GM23338 (cell line): ENCODE results near the gene C16orf74.

Experiments used
- CREB1 ChIP-seq: fragments of 250-450 bp; sonication (Bioruptor Pico); IDR thresholded peaks from 2 replicates; pipeline ENCODE4 v1.5.0; 2020; ENCODE audit warnings: low read depth, mild to moderate bottlenecking, moderate library complexity
- CTCF ChIP-seq, 2 experiments: fragments of 200-600 bp in 1 of 2; sonication (generic) in 1 of 2; conservative IDR thresholded peaks; 2 replicates each; pipeline versions ENCODE4 v1.5.1 to v1.6.1; 2016 to 2017; ENCODE audit warnings: antibody characterized with exemption in 2 of 2, low read depth in 2 of 2, mild to moderate bottlenecking in 2 of 2, moderate library complexity in 1 of 2
- EZH2 ChIP-seq: fragments of 200-600 bp; sonication (generic); IDR thresholded peaks from one replicate; pipeline ENCODE4 v1.8.0; 2017; ENCODE audit warnings: antibody characterized with exemption, mild to moderate bottlenecking, low read depth; ENCODE audit not compliant: unreplicated experiment
- EZH2phosphoT487 ChIP-seq: fragments of 200-600 bp; sonication (generic); IDR thresholded peaks from one replicate; pipeline ENCODE4 v1.8.1; 2018; ENCODE audit warnings: antibody characterized with exemption; ENCODE audit not compliant: unreplicated experiment
- JUNB ChIP-seq: IDR thresholded peaks from one replicate; pipeline ENCODE4 v1.6.1; 2016; ENCODE audit warnings: antibody characterized with exemption; ENCODE audit not compliant: unreplicated experiment
- NANOG ChIP-seq: IDR thresholded peaks from 2 replicates; pipeline ENCODE4 v1.6.1; 2016; ENCODE audit warnings: antibody characterized with exemption, borderline replicate concordance
- POLR2AphosphoS5 ChIP-seq: IDR thresholded peaks from 2 replicates; pipeline ENCODE4 v1.6.1; 2016; ENCODE audit warnings: antibody characterized with exemption, low read depth
- REST ChIP-seq: IDR thresholded peaks from one replicate; pipeline ENCODE4 v1.6.1; 2018; ENCODE audit warnings: antibody characterized with exemption; ENCODE audit not compliant: unreplicated experiment
- STAT1 ChIP-seq: IDR thresholded peaks from one replicate; pipeline ENCODE4 v1.6.1; 2016; ENCODE audit warnings: antibody characterized with exemption; ENCODE audit not compliant: unreplicated experiment
- ZNF114 ChIP-seq: fragments of 250-450 bp; sonication (Bioruptor Pico); IDR thresholded peaks from 2 replicates; pipeline ENCODE4 v1.5.0; 2020; ENCODE audit warnings: mild to moderate bottlenecking, moderate library complexity
- ZNF331 ChIP-seq: fragments of 250-450 bp; sonication (Bioruptor Pico); IDR thresholded peaks from 2 replicates; pipeline ENCODE4 v1.5.0; 2020; ENCODE audit warnings: low read depth, mild to moderate bottlenecking, moderate library complexity
- TF ChIP-seq, protein P1 (sequence below): IDR thresholded peaks from 2 replicates; pipeline ENCODE4 v1.6.1; 2016; ENCODE audit warnings: antibody characterized with exemption
- TF ChIP-seq, protein P2 (sequence below): fragments of 250-450 bp; sonication (Bioruptor Pico); IDR thresholded peaks from 2 replicates; pipeline ENCODE4 v1.5.0; 2020; ENCODE audit warnings: mild to moderate bottlenecking, moderate library complexity

DNA sequence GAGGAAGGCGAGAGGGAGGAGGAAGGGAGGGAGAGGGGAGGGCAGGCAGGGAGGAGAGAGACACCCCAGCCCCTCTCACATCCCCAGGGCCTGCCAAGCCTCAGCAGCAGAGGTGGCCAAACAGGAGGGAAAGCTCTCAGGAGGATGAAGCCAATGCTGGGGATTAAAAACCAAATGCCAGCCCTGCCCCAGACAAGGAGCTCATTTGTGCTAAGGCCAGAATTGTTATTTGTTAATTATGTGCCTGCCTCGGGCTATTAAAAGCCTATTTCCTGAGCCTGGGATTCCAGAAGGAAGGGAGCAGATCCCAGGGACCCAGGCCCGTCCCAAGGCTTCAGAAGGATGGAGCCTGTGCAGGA, 34.2 kb downstream of the C16orf74 start:
- TF ChIP-seq ZNF114 (CRISPR knock-in tag), result no peak
- no peak for TF ChIP-seq CTCF (conservative IDR thresholded peaks at IDR 0.05; ENCODE audit: low read depth in 2 of 2)
- no peak for TF ChIP-seq EZH2phosphoT487
- no peak for TF ChIP-seq EZH2
- no peak for TF ChIP-seq POLR2AphosphoS5
- TF ChIP-seq, protein P1, sequence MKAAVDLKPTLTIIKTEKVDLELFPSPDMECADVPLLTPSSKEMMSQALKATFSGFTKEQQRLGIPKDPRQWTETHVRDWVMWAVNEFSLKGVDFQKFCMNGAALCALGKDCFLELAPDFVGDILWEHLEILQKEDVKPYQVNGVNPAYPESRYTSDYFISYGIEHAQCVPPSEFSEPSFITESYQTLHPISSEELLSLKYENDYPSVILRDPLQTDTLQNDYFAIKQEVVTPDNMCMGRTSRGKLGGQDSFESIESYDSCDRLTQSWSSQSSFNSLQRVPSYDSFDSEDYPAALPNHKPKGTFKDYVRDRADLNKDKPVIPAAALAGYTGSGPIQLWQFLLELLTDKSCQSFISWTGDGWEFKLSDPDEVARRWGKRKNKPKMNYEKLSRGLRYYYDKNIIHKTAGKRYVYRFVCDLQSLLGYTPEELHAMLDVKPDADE, result no peak
- TF ChIP-seq, protein P2, sequence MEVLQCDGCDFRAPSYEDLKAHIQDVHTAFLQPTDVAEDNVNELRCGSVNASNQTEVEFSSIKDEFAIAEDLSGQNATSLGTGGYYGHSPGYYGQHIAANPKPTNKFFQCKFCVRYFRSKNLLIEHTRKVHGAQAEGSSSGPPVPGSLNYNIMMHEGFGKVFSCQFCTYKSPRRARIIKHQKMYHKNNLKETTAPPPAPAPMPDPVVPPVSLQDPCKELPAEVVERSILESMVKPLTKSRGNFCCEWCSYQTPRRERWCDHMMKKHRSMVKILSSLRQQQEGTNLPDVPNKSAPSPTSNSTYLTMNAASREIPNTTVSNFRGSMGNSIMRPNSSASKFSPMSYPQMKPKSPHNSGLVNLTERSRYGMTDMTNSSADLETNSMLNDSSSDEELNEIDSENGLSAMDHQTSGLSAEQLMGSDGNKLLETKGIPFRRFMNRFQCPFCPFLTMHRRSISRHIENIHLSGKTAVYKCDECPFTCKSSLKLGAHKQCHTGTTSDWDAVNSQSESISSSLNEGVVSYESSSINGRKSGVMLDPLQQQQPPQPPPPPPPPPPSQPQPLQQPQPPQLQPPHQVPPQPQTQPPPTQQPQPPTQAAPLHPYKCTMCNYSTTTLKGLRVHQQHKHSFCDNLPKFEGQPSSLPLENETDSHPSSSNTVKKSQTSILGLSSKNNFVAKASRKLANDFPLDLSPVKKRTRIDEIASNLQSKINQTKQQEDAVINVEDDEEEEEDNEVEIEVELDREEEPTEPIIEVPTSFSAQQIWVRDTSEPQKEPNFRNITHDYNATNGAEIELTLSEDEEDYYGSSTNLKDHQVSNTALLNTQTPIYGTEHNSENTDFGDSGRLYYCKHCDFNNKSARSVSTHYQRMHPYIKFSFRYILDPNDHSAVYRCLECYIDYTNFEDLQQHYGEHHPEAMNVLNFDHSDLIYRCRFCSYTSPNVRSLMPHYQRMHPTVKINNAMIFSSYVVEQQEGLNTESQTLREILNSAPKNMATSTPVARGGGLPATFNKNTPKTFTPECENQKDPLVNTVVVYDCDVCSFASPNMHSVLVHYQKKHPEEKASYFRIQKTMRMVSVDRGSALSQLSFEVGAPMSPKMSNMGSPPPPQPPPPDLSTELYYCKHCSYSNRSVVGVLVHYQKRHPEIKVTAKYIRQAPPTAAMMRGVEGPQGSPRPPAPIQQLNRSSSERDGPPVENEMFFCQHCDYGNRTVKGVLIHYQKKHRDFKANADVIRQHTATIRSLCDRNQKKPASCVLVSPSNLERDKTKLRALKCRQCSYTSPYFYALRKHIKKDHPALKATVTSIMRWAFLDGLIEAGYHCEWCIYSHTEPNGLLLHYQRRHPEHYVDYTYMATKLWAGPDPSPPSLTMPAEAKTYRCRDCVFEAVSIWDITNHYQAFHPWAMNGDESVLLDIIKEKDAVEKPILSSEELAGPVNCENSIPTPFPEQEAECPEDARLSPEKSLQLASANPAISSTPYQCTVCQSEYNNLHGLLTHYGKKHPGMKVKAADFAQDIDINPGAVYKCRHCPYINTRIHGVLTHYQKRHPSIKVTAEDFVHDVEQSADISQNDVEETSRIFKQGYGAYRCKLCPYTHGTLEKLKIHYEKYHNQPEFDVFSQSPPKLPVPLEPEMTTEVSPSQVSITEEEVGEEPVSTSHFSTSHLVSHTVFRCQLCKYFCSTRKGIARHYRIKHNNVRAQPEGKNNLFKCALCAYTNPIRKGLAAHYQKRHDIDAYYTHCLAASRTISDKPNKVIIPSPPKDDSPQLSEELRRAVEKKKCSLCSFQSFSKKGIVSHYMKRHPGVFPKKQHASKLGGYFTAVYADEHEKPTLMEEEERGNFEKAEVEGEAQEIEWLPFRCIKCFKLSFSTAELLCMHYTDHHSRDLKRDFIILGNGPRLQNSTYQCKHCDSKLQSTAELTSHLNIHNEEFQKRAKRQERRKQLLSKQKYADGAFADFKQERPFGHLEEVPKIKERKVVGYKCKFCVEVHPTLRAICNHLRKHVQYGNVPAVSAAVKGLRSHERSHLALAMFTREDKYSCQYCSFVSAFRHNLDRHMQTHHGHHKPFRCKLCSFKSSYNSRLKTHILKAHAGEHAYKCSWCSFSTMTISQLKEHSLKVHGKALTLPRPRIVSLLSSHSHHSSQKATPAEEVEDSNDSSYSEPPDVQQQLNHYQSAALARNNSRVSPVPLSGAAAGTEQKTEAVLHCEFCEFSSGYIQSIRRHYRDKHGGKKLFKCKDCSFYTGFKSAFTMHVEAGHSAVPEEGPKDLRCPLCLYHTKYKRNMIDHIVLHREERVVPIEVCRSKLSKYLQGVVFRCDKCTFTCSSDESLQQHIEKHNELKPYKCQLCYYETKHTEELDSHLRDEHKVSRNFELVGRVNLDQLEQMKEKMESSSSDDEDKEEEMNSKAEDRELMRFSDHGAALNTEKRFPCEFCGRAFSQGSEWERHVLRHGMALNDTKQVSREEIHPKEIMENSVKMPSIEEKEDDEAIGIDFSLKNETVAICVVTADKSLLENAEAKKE (CRISPR knock-in tag), result no peak
- TF ChIP-seq REST, result no peak
- TF ChIP-seq CREB1 (CRISPR knock-in tag), result no peak
- no peak for TF ChIP-seq JUNB
- TF ChIP-seq ZNF331, result no peak
- no peak for TF ChIP-seq NANOG
- TF ChIP-seq STAT1, result no peak
